Measurements from ENCODE around the gene PRMT7.

The PRMT7 gene

DNA sequence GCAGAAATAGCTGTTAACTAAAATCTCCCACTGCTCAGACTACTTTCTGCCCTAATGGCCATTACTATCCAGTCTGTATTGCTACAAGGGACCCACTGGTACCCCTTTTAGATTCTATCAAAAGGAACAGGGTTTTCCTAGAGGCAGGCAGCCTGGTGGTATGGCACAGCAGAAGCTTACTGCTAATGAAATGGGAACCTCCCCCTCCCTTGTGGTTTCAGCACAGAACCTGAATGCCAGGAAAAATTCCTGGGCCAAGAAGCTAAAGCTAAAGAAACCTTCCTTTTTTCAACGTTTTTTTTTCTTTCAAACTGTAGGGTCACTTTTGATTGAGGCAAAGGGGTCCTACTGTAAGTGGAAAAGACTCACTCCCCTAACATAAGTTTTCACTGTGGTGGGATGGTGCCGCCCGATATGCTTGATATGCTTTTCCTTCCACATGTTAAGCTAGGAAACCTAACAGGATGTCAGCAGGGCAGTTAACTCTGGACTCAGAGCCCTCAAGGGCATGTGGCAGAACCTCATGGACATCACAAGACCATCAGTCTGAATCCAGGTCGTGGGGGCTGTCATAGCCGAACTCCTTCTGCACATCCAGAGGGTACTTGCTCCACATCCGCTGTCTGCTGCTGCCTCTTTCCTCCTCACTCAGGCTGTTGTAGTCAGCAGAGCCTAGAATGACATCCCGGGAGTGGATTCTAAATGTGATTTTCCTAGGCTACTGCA lies 9.9 kb upstream of the PRMT7 start:
- DNase-seq (ENCODE audit: low read depth in 4 of 4, low spot score in 1 of 4), result no peak

- DNase-seq (ENCODE audit: low read depth in 4 of 4, low spot score in 1 of 4), result no peak
These were observed 4.2 kb upstream of the PRMT7 start for GRCh38 chr16:68306633-68307032.

GRCh38 chr16:68309799-68310198 lies 1.0 kb upstream of the PRMT7 start:
- no peak for DNase-seq (ENCODE audit: low read depth in 4 of 4, low spot score in 1 of 4)

GRCh38 chr16:68310437-68310773 lies 414 bp upstream of the PRMT7 start:
- DNase-seq (ENCODE audit: low read depth in 4 of 4, low spot score in 1 of 4), result no peak

DNA sequence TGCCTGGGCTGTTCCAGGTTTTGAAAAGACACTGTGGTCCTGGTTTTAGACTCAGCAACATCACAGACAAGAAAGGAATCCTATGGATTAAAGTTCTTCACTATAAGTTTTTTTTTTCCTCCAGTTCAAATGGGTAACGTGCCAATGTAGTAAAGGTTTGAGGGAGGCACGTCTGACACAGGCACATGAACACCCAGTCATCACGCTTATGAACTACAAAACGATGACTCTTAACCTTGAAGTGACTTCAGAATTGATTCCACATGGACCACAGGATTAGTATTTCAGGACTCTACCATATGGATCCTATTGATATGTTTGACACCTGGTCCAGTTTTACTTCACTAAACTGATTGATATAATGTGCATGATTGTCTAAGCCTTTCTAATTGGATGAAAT lies 2.3 kb downstream of the PRMT7 start:
- no peak for DNase-seq (ENCODE audit: low read depth in 4 of 4, low spot score in 1 of 4)

GRCh38 chr16:68319185-68319908 lies 8.5 kb downstream of the PRMT7 start:
- DNase-seq (ENCODE audit: low read depth in 4 of 4, low spot score in 1 of 4), result peak; percentile 5 to 38 (median 20)

DNA sequence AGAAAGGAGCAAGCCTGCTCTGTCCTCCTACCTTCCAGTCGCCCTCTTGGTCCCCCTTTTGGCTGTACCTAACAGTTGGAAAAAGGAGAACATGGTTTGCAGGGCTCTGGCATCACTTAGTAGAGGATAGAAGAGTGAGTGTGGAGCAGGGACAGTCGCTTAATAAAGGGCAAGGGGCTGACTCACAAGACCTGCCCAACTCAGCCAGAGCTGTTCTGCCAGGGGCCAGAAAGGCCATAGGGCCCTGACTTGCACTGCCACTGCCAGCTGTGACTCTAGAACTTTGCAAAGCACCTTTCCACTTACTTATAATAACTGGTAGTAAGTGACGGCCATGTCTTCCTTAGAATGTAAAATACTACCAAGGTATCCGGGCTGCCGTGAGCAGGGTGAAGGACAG lies 13.5 kb downstream of the PRMT7 start:
- no peak for DNase-seq (ENCODE audit: low read depth in 4 of 4, low spot score in 1 of 4)

- DNase-seq (ENCODE audit: low read depth in 4 of 4, low spot score in 1 of 4), result no peak
These were observed 14.1 kb downstream of the PRMT7 start for GRCh38 chr16:68324780-68325357.

GRCh38 chr16:68328151-68328859 lies 17.5 kb downstream of the PRMT7 start:
- peak; percentile 50 to 60 (median 56) for DNase-seq (ENCODE audit: low read depth in 4 of 4, low spot score in 1 of 4)

DNA sequence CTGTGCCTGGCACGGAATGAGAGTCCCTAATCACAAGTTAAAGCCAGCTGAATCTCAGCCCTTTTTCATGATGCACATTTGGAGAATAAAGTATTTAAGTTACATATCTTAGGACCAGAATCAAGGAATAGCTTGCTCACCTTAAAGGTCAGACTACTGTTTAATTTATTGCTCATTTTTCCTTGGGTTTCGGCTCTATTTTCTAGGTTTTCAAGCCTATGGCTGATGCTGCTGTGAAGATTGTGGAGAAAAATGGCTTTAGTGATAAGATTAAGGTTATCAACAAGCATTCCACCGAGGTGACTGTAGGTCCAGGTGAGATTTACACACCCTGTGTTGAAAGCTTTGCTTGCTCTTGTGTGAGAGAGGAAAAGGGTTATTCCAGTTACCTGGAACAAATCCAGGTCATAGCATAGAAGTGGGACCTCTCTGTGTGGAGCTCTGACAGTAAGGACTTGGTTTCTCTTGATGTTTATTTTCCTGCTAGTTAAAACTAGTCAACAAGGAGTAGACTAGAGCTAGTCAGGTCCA lies 18.1 kb downstream of the PRMT7 start:
- DNase-seq (ENCODE audit: low read depth in 4 of 4, low spot score in 1 of 4), result no peak

DNA sequence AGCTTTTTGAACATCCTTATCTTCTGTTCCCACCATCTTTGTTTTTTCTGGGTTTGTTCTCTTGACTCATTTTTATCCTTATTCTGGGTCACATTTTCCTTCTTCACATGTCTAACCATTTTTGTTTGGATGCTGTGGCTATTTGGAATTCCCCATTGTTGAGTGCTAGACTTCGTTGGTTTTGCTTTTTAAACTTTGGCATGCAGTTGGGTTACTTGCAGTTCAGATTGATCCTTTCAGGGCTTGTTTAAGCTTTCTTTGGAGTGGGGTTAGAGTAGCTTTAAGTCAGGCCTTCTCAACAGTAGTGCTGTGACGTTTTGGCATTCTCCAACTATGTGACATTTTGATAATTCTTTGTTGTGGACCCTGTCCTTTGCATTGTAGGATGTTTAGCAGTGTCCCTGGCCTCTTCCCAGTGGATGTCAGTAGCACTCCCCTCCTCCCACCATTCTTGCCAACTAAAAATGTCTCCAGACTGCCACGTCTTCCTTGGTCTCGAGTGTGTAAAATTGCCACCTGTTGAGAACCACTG lies 21.1 kb downstream of the PRMT7 start:
- no peak for DNase-seq (ENCODE audit: low read depth in 4 of 4, low spot score in 1 of 4)

GRCh38 chr16:68332411-68333121 lies 21.7 kb downstream of the PRMT7 start:
- no peak for DNase-seq (ENCODE audit: low read depth in 4 of 4, low spot score in 1 of 4)

DNA sequence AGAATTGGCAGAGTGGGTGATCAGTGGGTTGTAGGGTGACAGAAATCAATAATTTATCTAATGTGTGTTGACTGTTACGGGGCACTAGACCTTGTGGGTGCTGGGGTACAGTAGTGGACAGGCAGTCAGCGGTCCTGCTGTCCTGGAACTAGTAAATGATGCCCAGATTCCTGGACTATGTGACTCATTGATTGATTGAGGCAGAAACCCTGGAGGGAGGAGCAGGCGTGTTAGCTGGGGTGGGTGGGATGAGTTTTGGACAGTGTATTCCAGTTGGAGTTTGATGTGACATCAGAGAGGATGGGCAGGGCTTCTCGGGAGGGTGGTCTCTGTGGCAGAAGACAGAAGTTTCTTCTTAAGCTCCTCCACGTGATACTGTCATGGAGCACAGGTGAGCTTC lies 24.4 kb downstream of the PRMT7 start:
- no peak for DNase-seq (ENCODE audit: low read depth in 4 of 4, low spot score in 1 of 4)

GRCh38 chr16:68338326-68339119 lies 27.7 kb downstream of the PRMT7 start:
- DNase-seq (ENCODE audit: low read depth in 4 of 4, low spot score in 1 of 4), result no peak

GRCh38 chr16:68339214-68339613 lies 28.4 kb downstream of the PRMT7 start:
- no peak for DNase-seq (ENCODE audit: low read depth in 4 of 4, low spot score in 1 of 4)

DNA sequence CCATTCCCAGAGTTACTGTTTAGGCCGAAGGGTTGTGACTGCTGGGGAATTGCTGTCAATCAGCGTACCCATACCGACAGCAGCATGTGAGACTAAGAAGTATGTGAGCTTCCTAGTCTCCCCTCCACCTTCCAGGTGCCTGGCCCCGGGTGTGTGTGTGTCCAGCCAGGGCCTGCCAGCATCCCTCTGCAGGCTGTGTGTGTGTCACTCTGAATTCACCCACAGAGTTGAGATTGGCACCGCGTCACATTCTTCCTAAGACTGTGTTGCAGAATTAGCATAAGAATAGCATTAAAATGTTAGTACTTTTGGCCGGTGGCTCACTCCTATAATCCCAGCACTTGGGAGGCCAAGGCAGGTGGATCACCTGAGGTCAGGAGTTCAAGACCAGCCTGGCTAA lies 31.8 kb downstream of the PRMT7 start:
- DNase-seq (ENCODE audit: low read depth in 4 of 4, low spot score in 1 of 4), result no peak

DNA sequence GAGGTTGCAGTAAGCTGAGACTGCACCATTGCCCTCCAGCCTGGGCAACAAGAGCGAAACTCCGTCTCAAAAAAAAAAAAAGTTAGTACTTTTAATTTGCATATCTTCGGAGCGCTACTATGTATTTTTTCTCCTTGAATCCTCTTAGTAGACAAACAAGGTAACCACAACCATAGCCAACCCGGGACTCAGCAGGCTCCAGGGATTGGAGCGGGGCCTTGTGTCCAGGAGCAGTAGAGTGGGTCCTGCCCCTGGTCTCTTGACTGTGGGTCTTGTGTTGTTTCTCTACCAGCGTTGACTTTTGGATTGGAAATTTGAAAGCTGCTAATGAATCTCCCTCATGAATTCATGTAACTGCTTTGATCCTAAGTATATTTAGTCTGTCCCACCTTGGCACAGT lies 32.3 kb downstream of the PRMT7 start:
- no peak for DNase-seq (ENCODE audit: low read depth in 4 of 4, low spot score in 1 of 4)

DNA sequence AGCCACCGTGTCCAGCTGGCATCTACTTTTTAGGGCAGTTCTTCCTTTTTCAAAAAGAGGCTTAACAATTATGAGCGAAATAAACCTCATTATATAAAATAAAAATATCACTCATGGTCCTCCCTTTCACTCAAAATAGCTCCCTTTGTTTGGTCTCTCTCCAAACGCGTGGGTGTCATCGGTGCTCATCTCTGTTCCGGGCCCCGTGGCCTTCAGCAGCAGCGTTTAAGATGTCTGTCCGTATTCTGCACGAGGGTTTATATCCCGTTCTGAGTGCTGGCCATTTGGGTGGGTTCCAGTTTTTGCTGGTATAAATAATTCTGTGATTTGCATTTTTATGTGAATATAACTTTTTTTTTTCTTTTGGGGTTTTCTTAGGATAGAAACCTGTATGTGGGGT lies 33.4 kb downstream of the PRMT7 start:
- DNase-seq (ENCODE audit: low read depth in 4 of 4, low spot score in 1 of 4), result no peak

DNA sequence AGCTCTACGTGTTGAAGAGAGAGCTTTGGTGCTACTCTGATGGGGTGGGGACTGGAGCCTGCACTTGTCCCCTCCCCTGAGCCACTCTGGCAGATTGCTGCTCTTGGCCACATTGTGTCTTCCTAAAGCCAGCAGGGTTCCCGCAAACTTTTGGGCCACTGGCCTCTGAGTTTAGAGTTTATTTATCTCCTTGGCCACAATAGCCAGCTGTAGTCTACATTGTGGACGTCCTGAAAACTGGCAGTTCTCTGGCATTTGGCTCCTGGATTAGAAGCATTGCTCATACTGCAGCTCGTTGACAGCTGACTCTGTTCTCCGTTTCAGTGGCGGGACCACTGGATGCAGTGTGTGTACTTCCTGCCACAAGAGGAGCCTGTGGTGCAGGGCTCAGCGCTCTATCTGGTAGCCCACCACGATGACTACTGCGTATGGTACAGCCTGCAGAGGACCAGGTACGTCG lies 34.6 kb downstream of the PRMT7 start:
- DNase-seq (ENCODE audit: low read depth in 4 of 4, low spot score in 1 of 4), result no peak

Data from stimulated activated CD4-positive, alpha-beta T cell treated with anti-CD3 and anti-CD28 coated beads, Interleukin-1b, Interleukin-23, amount 100 ng/mL, for 24 hours (primary cell).